Smooth muscle cell (in vitro differentiated cells): ENCODE measurements around the gene ICAM3. TPM values are rescaled to one million over a fixed set of nuclear protein-coding genes. Genes with fewer than 3 reads are reported as not detected.

Experiments used
- DNase-seq: peaks from one replicate; lab custom pipeline; 2025; ENCODE audit not compliant: unreplicated experiment; lab: John Stamatoyannopoulos, UW
- H2AFZ ChIP-seq: fragments of 200-600 bp; sonication (generic); 2 replicates; pipeline ENCODE4 v1.6.0; 2016; ENCODE audit warnings: antibody characterized with exemption, low read depth, mild to moderate bottlenecking
- H3F3A ChIP-seq: fragments of 200-600 bp; sonication (generic); 2 replicates; pipeline ENCODE4 v1.6.0; 2017; ENCODE audit warnings: antibody characterized with exemption, low read depth
- H3K27ac ChIP-seq: fragments of 200-600 bp; sonication (generic); 2 replicates; pipeline ENCODE4 v1.5.1; 2016; ENCODE audit warnings: low read depth, mild to moderate bottlenecking
- H3K27me3 ChIP-seq: fragments of 200-600 bp; sonication (generic); 2 replicates; pipeline ENCODE4 v1.6.1; 2016; ENCODE audit warnings: low read depth, mild to moderate bottlenecking
- H3K36me3 ChIP-seq: fragments of 200-600 bp; sonication (generic); 2 replicates; pipeline ENCODE4 v1.5.1; 2016; ENCODE audit warnings: low read depth
- H3K4me1 ChIP-seq: fragments of 200-600 bp; sonication (generic); 2 replicates; pipeline ENCODE4 v1.5.1; 2016; ENCODE audit warnings: low read depth
- H3K4me2 ChIP-seq: fragments of 200-600 bp; sonication (generic); 2 replicates; pipeline ENCODE4 v1.6.0; 2016; ENCODE audit warnings: mild to moderate bottlenecking
- H3K4me3 ChIP-seq: fragments of 200-600 bp; sonication (generic); 2 replicates; pipeline ENCODE4 v1.5.1; 2016; ENCODE audit warnings: mild to moderate bottlenecking
- H3K79me2 ChIP-seq: fragments of 200-600 bp; sonication (generic); 2 replicates; pipeline ENCODE4 v1.6.0; 2016; ENCODE audit warnings: low read depth, mild to moderate bottlenecking
- H3K9ac ChIP-seq: fragments of 200-600 bp; sonication (generic); 2 replicates; pipeline ENCODE4 v1.6.0; 2016; ENCODE audit warnings: low read depth
- H3K9me3 ChIP-seq: fragments of 200-600 bp; sonication (generic); replicated peaks from 2 replicates; pipeline ENCODE4 v1.5.1; 2016; ENCODE audit warnings: low read depth
- H4K20me1 ChIP-seq: fragments of 200-600 bp; sonication (generic); 2 replicates; pipeline ENCODE4 v1.6.0; 2016; ENCODE audit warnings: low read depth
- CTCF ChIP-seq: fragments of 200-600 bp; sonication (generic); IDR thresholded peaks from 2 replicates; pipeline ENCODE4 v1.5.1; 2017; ENCODE audit warnings: borderline replicate concordance, mild to moderate bottlenecking, antibody characterized with exemption; ENCODE audit not compliant: insufficient read depth, poor library complexity, severe bottlenecking
- WGBS: methylation state at CpG from one replicate; pipeline ENCODE4 v1.1.7; 2016; ENCODE audit warnings: low lambda C conversion rate; 5-methylcytosine and 5-hydroxymethylcytosine counted together
- polyA plus RNA-seq: library from polyadenylated mRNA; unstranded; fragments of >200 nt; fragmentation: Nextera tagmentation; extraction: Ambion mirVana; gene quantifications from 2 replicates; pipeline ENCODE4 v1.2.1, GENCODE V29; 2016
- total RNA-seq: library from RNA; depleted of rRNA; stranded (reverse); fragments of >200 nt; gene quantifications from 2 replicates; pipeline ENCODE4 v1.2.3, GENCODE V29; 2014

Gene ICAM3
- total and polyA plus RNA-seq, 2 experiments from 2014 or later: 6.5 to 31.3 TPM

GRCh38 chr19:10327793-10328192, 11.6 kb downstream of the ICAM3 start:
- peaks cover 22% of the 10 kb centered on the region for H3K79me2 ChIP-seq
- H3K4me2 ChIP-seq: no peak overlapping the region
- H3K27me3 ChIP-seq: no peaks in the 10 kb centered on the region
- no peak overlapping the region for H3K9ac ChIP-seq
- DNase-seq: no peak
- no peak overlapping the region for H3K4me3 ChIP-seq
- H3K9me3 ChIP-seq: no peaks in the 10 kb centered on the region
- WGBS: 97% methylated on average over 7 of the region's 7 CpGs
- peaks cover 63% of the 10 kb centered on the region for H4K20me1 ChIP-seq
- peaks cover 8% of the 10 kb centered on the region for H3K4me1 ChIP-seq
- no peak overlapping the region for H3K27ac ChIP-seq
- no peak for TF ChIP-seq CTCF
- H3K36me3 ChIP-seq: no peaks in the 10 kb centered on the region
- no peak overlapping the region for H2AFZ ChIP-seq
- H3F3A ChIP-seq: no peaks in the 10 kb centered on the region

- Histone ChIP-seq H3K27me3 (no peaks in the 10 kb centered on the region), H4K20me1 (peaks cover 45% of the 10 kb centered on the region), H3K79me2 (peaks cover 5% of the 10 kb centered on the region), H2AFZ (no peak overlapping the region), H3K9me3 (no peaks in the 10 kb centered on the region), H3F3A (no peaks in the 10 kb centered on the region), H3K4me3 (no peak overlapping the region), H3K9ac (no peak overlapping the region), H3K4me1 (no peaks in the 10 kb centered on the region), H3K27ac (no peak overlapping the region), H3K36me3 (no peaks in the 10 kb centered on the region), H3K4me2 (no peak overlapping the region)
- no peak for DNase-seq
- WGBS: 95% methylated on average over 8 of the region's 8 CpGs
- TF ChIP-seq CTCF: no peak
These were observed 13.7 kb downstream of the ICAM3 start for GRCh38 chr19:10325732-10326131.

- Histone ChIP-seq H3K4me1 (no peaks in the 10 kb centered on the region), H3K9ac (no peak overlapping the region), H3K79me2 (no peaks in the 10 kb centered on the region), H3F3A (peaks cover 7% of the 10 kb centered on the region), H3K4me2 (no peak overlapping the region), H2AFZ (no peak overlapping the region), H3K36me3 (no peaks in the 10 kb centered on the region), H3K9me3 (no peaks in the 10 kb centered on the region), H3K27ac (no peak overlapping the region), H3K27me3 (no peaks in the 10 kb centered on the region), H4K20me1 (peaks cover 11% of the 10 kb centered on the region), H3K4me3 (no peak overlapping the region)
- no peak for DNase-seq
- 97% methylated on average over 17 of the region's 19 CpGs for WGBS
- no peak for TF ChIP-seq CTCF
These were observed 17.3 kb downstream of the ICAM3 start for GRCh38 chr19:10321874-10322835.
